Hepatocyte (in vitro differentiated cells): Measurements from ENCODE around the gene FAF1. TPM values are rescaled to one million over a fixed set of nuclear protein-coding genes. Genes with fewer than 3 reads are reported as not detected.

Source experiments
- DNase-seq: peaks from one replicate; pipeline ENCODE4 v3.0.0-alpha.2; 2016; ENCODE audit warnings: low spot score
- H2AFZ ChIP-seq: fragments of 200-600 bp; sonication (generic); 2 replicates; pipeline ENCODE4 v1.6.0; 2016; ENCODE audit warnings: antibody characterized with exemption, mild to moderate bottlenecking
- H3K27ac ChIP-seq: fragments of 200-600 bp; sonication (generic); 2 replicates; pipeline ENCODE4 v1.5.1; 2016; ENCODE audit warnings: mild to moderate bottlenecking
- H3K27me3 ChIP-seq: fragments of 200-600 bp; sonication (generic); 2 replicates; pipeline ENCODE4 v1.6.1; 2016
- H3K36me3 ChIP-seq: fragments of 200-600 bp; sonication (generic); replicated peaks from 2 replicates; pipeline ENCODE4 v1.5.1; 2016; ENCODE audit warnings: low read depth; ENCODE audit not compliant: insufficient read depth
- H3K4me1 ChIP-seq: fragments of 200-600 bp; sonication (generic); 2 replicates; pipeline ENCODE4 v1.5.1; 2016; ENCODE audit warnings: mild to moderate bottlenecking, moderate library complexity; ENCODE audit not compliant: insufficient read depth
- H3K4me2 ChIP-seq: fragments of 200-600 bp; sonication (generic); 2 replicates; pipeline ENCODE4 v1.6.0; 2016
- H3K4me3 ChIP-seq: fragments of 200-600 bp; sonication (generic); 2 replicates; pipeline ENCODE4 v1.5.1; 2016; ENCODE audit warnings: mild to moderate bottlenecking
- H3K79me2 ChIP-seq: fragments of 200-600 bp; sonication (generic); 2 replicates; pipeline ENCODE4 v1.6.0; 2017; ENCODE audit warnings: mild to moderate bottlenecking
- H3K9me2 ChIP-seq: fragments of 200-600 bp; sonication (generic); replicated peaks from 2 replicates; pipeline ENCODE4 v1.6.0; 2017; ENCODE audit warnings: mild to moderate bottlenecking; ENCODE audit not compliant: insufficient read depth
- H3K9me3 ChIP-seq: fragments of 200-600 bp; sonication (generic); 2 replicates; pipeline ENCODE4 v1.5.1; 2016; ENCODE audit warnings: low read depth, mild to moderate bottlenecking
- H4K20me1 ChIP-seq: fragments of 200-600 bp; sonication (generic); 2 replicates; pipeline ENCODE4 v1.6.0; 2016; ENCODE audit warnings: mild to moderate bottlenecking; ENCODE audit not compliant: insufficient read depth, poor library complexity, severe bottlenecking
- EZH2 ChIP-seq: fragments of 200-600 bp; sonication (generic); IDR thresholded peaks from 2 replicates; pipeline ENCODE4 v1.6.1; 2016; ENCODE audit warnings: antibody characterized with exemption, mild to moderate bottlenecking, borderline replicate concordance
- EZH2phosphoT487 ChIP-seq: fragments of 200-600 bp; sonication (generic); IDR thresholded peaks from one replicate; pipeline ENCODE4 v1.6.1; 2018; ENCODE audit warnings: antibody characterized with exemption, mild to moderate bottlenecking, low read depth, moderate library complexity; ENCODE audit not compliant: unreplicated experiment, severe bottlenecking
- WGBS: methylation state at CpG from one replicate; pipeline ENCODE4 v1.1.6; 2016; ENCODE audit warnings: low lambda C conversion rate; ENCODE audit errors: missing lambda C conversion rate; 5-methylcytosine and 5-hydroxymethylcytosine counted together
- polyA plus RNA-seq: library from polyadenylated mRNA; unstranded; fragments of >200 nt; fragmentation: Nextera tagmentation; extraction: Ambion mirVana; gene quantifications from 2 replicates; pipeline ENCODE4 v1.2.1, GENCODE V29; 2016
- total RNA-seq: library from RNA; depleted of rRNA; stranded (reverse); fragments of >200 nt; gene quantifications from 2 replicates; pipeline ENCODE4 v1.2.3, GENCODE V29; 2014
- TF ChIP-seq, protein P1 (sequence below): fragments of 200-600 bp; sonication (generic); IDR thresholded peaks from 2 replicates; pipeline ENCODE4 v1.5.1; 2016; ENCODE audit warnings: antibody characterized with exemption, mild to moderate bottlenecking; ENCODE audit not compliant: poor library complexity

Gene FAF1
- total and polyA plus RNA-seq, 2 experiments from 2014 or later = 25.7 to 35.5 TPM

DNA sequence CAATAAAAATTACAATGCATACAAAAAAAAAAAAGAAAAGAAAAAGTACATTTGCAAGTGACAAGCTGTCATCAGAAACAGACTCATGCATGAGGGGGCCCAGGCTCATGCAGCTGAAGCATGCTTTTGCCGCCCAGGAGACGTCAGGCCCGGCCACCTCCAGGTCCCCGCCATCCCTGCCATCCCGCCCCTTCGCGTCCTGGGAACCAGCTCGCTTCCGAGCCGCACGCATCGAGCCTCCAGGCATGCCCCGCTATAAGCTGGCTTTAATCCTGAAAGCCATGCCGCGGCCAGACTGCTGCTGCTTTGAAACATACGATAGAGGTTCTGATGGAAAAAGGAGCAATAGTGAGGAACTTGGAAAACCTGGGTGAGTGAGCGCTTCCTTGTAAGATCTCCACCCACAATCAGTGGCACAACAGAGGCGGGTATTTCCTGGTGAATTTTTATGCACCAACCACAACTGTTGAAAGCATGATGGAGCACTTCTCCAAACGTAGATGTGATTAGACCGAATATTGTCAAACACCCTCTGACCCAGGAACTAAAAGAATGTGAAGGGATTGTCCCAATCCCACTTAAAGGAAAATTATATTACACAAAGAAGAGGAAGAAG is 113.7 kb downstream of the FAF1 start:
- H3K27me3 ChIP-seq = no peaks in the 10 kb centered on the region
- TF ChIP-seq EZH2phosphoT487 (no peak), EZH2 (no peak)
- TF ChIP-seq, protein P1, sequence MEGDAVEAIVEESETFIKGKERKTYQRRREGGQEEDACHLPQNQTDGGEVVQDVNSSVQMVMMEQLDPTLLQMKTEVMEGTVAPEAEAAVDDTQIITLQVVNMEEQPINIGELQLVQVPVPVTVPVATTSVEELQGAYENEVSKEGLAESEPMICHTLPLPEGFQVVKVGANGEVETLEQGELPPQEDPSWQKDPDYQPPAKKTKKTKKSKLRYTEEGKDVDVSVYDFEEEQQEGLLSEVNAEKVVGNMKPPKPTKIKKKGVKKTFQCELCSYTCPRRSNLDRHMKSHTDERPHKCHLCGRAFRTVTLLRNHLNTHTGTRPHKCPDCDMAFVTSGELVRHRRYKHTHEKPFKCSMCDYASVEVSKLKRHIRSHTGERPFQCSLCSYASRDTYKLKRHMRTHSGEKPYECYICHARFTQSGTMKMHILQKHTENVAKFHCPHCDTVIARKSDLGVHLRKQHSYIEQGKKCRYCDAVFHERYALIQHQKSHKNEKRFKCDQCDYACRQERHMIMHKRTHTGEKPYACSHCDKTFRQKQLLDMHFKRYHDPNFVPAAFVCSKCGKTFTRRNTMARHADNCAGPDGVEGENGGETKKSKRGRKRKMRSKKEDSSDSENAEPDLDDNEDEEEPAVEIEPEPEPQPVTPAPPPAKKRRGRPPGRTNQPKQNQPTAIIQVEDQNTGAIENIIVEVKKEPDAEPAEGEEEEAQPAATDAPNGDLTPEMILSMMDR = no peak
- no peak for DNase-seq

DNA sequence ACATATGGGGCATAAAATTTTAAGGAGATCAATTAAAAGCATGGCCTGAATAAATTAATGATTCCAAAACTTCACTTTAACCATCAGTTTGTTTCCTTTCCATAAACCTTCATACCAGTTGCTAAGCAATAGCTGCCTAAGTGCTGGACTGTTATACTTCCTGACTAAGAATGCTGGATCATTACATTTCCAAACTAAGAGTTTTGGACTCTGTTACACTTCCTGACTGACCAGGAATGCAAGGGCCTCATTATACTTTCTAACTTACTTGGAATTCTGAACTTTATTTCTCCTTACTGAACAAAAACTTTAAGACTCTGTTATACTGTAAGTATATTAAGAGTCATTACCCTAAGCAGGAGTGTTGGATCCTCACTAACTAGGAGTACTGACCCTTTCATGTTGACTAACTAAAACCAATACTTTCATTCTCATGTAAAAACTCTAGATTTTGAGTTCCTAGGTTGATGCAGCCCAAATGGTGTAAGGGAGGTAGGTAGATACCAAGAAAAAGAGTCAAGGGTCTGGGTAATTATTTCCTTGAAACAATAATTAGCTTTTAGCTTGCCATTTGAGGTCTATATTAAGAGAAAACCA is 118.2 kb downstream of the FAF1 start:
- Histone ChIP-seq H3K4me2 (no peak overlapping the region), H3K27ac (no peak overlapping the region), H3K4me1 (no peaks in the 10 kb centered on the region), H3K36me3 (no peaks in the 10 kb centered on the region), H2AFZ (no peak overlapping the region), H3K79me2 (peaks cover 6% of the 10 kb centered on the region), H3K9me3 (no peaks in the 10 kb centered on the region), H3K4me3 (no peak overlapping the region), H3K9me2 (no peaks in the 10 kb centered on the region), H3K27me3 (no peaks in the 10 kb centered on the region), H4K20me1 (no peaks in the 10 kb centered on the region)
- no peak for TF ChIP-seq EZH2
- TF ChIP-seq, protein P1 = no peak
- TF ChIP-seq EZH2phosphoT487 = no peak
- no peak for DNase-seq

More for the DNA sequence above, 113.7 kb downstream of the FAF1 start:
- no peaks in the 10 kb centered on the region for H3K9me3 ChIP-seq
- no peaks in the 10 kb centered on the region for H3K4me1 ChIP-seq
- no peak overlapping the region for H3K4me3 ChIP-seq
- WGBS = 97% methylated on average over 20 of the region's 20 CpGs
- no peak overlapping the region for H3K27ac ChIP-seq
- no peaks in the 10 kb centered on the region for H4K20me1 ChIP-seq
- H3K9me2 ChIP-seq = no peaks in the 10 kb centered on the region
- no peak overlapping the region for H3K4me2 ChIP-seq
- H2AFZ ChIP-seq = no peak overlapping the region
- peaks cover 11% of the 10 kb centered on the region for H3K79me2 ChIP-seq
- no peaks in the 10 kb centered on the region for H3K36me3 ChIP-seq

DNA sequence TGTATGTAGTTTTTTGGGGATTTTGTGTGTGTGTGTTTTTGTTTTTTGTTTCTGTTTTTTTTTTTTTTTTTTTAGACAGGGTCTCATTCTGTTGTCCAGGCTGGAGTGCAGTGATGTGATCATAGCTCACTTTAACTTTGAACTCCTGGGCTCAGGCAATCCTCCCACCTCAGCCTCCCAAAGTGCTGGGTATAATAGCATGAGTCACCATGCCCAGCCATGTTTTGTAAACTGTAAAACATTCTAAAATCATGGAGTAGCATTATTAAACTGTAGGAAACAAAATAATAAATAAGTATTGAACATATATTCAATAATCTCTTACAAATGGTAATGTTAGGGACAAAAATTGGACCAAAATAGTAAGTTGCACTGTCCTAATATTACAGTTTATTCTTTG is 124.0 kb downstream of the FAF1 start:
- H3K9me3 ChIP-seq = no peaks in the 10 kb centered on the region
- no peaks in the 10 kb centered on the region for H4K20me1 ChIP-seq
- no peak overlapping the region for H3K4me2 ChIP-seq
- H3K79me2 ChIP-seq = peaks cover 16% of the 10 kb centered on the region
- no peak for TF ChIP-seq EZH2phosphoT487
- TF ChIP-seq, protein P1 = no peak
- TF ChIP-seq EZH2 = no peak
- no peak overlapping the region for H2AFZ ChIP-seq
- no peak overlapping the region for H3K27ac ChIP-seq
- H3K36me3 ChIP-seq = no peaks in the 10 kb centered on the region
- H3K27me3 ChIP-seq = no peaks in the 10 kb centered on the region
- no peaks in the 10 kb centered on the region for H3K9me2 ChIP-seq
- H3K4me1 ChIP-seq = no peaks in the 10 kb centered on the region
- H3K4me3 ChIP-seq = no peak overlapping the region
- DNase-seq = no peak
